HEK293 (cell line): ENCODE results near the gene PTH1R.

Source experiments
- YY1 ChIP-seq: fragments of 450-650 bp; formaldehyde crosslinking; IDR thresholded peaks from 2 replicates; pipeline ENCODE4 v1.5.1; 2018; ENCODE audit warnings: missing biosample characterization, missing genetic modification characterization
- ZBTB17 ChIP-seq: fragments of 450-650 bp; formaldehyde crosslinking; IDR thresholded peaks from 2 replicates; pipeline ENCODE4 v1.5.1; 2016; ENCODE audit warnings: missing biosample characterization, missing genetic modification characterization
- ZNF16 ChIP-seq: fragments of 450-650 bp; formaldehyde crosslinking; IDR thresholded peaks from 2 replicates; pipeline ENCODE4 v1.5.1; 2016; ENCODE audit warnings: low read depth, missing biosample characterization, missing genetic modification characterization
- ZNF510 ChIP-seq: fragments of 450-650 bp; formaldehyde crosslinking; IDR thresholded peaks from 2 replicates; pipeline ENCODE4 v1.5.1; 2018; ENCODE audit warnings: mild to moderate bottlenecking, missing genetic modification characterization, missing biosample characterization; ENCODE audit not compliant: insufficient replicate concordance
- ZNF701 ChIP-seq: fragments of 450-650 bp; formaldehyde crosslinking; IDR thresholded peaks from 2 replicates; pipeline ENCODE4 v1.5.1; 2016; ENCODE audit warnings: missing biosample characterization, missing genetic modification characterization
- TF ChIP-seq, protein P1 (sequence below): fragments of 450-650 bp; formaldehyde crosslinking; IDR thresholded peaks from 2 replicates; pipeline ENCODE4 v1.5.1; 2016; ENCODE audit warnings: missing biosample characterization, missing genetic modification characterization
- TF ChIP-seq, protein P2 (sequence below): fragments of 450-650 bp; formaldehyde crosslinking; IDR thresholded peaks from 2 replicates; pipeline ENCODE4 v1.5.1; 2016; ENCODE audit warnings: missing biosample characterization, missing genetic modification characterization
- TF ChIP-seq, protein P3 (sequence below): fragments of 450-650 bp; formaldehyde crosslinking; IDR thresholded peaks from 2 replicates; pipeline ENCODE4 v1.5.1; 2016; ENCODE audit warnings: missing biosample characterization, missing genetic modification characterization
- TF ChIP-seq, protein P4 (sequence below): fragments of 450-650 bp; formaldehyde crosslinking; IDR thresholded peaks from 2 replicates; pipeline ENCODE4 v1.5.1; 2016; ENCODE audit warnings: missing biosample characterization, missing genetic modification characterization, borderline replicate concordance

DNA sequence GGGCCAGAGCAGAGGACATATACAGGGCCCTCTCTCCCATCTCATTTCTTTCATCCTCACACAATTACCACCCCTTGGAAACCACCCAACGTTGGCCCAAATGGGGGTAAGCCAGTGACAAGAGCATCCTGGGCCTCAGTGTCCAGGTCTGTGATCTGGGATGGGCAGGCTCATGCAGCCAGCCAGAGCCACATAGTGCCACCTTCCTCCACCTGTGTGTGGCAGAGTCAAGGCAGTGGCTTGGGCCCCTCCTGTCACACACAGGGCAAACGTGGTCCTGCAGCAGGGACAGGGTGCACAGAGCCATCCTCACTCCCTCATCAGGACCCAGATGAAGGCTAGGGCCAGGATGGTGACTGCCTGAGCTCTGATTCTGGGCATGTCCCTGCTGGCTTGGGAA, 12.0 kb upstream of the PTH1R start:
- TF ChIP-seq ZBTB17 (no peak), ZNF16 (tag by site-specific recombination) (no peak), ZNF510 (tag by site-specific recombination) (no peak), ZNF701 (tag by site-specific recombination) (no peak), YY1 (tag by site-specific recombination) (no peak)
- TF ChIP-seq, protein P1, sequence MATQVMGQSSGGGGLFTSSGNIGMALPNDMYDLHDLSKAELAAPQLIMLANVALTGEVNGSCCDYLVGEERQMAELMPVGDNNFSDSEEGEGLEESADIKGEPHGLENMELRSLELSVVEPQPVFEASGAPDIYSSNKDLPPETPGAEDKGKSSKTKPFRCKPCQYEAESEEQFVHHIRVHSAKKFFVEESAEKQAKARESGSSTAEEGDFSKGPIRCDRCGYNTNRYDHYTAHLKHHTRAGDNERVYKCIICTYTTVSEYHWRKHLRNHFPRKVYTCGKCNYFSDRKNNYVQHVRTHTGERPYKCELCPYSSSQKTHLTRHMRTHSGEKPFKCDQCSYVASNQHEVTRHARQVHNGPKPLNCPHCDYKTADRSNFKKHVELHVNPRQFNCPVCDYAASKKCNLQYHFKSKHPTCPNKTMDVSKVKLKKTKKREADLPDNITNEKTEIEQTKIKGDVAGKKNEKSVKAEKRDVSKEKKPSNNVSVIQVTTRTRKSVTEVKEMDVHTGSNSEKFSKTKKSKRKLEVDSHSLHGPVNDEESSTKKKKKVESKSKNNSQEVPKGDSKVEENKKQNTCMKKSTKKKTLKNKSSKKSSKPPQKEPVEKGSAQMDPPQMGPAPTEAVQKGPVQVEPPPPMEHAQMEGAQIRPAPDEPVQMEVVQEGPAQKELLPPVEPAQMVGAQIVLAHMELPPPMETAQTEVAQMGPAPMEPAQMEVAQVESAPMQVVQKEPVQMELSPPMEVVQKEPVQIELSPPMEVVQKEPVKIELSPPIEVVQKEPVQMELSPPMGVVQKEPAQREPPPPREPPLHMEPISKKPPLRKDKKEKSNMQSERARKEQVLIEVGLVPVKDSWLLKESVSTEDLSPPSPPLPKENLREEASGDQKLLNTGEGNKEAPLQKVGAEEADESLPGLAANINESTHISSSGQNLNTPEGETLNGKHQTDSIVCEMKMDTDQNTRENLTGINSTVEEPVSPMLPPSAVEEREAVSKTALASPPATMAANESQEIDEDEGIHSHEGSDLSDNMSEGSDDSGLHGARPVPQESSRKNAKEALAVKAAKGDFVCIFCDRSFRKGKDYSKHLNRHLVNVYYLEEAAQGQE (tag by site-specific recombination) = no peak
- TF ChIP-seq, protein P2, sequence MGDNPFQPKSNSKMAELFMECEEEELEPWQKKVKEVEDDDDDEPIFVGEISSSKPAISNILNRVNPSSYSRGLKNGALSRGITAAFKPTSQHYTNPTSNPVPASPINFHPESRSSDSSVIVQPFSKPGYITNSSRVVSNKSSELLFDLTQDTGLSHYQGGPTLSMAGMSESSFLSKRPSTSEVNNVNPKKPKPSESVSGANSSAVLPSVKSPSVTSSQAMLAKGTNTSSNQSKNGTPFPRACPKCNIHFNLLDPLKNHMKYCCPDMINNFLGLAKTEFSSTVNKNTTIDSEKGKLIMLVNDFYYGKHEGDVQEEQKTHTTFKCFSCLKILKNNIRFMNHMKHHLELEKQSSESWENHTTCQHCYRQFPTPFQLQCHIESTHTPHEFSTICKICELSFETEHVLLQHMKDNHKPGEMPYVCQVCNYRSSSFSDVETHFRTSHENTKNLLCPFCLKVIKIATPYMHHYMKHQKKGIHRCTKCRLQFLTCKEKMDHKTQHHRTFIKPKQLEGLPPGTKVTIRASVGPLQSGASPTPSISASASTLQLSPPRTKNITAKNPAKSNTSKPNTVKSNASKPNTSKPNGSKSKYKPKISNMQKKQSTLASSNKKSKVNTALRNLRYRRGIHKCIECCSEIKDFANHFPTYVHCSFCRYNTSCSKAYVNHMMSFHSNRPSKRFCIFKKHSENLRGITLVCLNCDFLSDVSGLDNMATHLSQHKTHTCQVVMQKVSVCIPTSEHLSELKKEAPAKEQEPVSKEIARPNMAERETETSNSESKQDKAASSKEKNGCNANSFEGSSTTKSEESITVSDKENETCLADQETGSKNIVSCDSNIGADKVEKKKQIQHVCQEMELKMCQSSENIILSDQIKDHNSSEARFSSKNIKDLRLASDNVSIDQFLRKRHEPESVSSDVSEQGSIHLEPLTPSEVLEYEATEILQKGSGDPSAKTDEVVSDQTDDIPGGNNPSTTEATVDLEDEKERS (tag by site-specific recombination) = no peak
- TF ChIP-seq, protein P3, sequence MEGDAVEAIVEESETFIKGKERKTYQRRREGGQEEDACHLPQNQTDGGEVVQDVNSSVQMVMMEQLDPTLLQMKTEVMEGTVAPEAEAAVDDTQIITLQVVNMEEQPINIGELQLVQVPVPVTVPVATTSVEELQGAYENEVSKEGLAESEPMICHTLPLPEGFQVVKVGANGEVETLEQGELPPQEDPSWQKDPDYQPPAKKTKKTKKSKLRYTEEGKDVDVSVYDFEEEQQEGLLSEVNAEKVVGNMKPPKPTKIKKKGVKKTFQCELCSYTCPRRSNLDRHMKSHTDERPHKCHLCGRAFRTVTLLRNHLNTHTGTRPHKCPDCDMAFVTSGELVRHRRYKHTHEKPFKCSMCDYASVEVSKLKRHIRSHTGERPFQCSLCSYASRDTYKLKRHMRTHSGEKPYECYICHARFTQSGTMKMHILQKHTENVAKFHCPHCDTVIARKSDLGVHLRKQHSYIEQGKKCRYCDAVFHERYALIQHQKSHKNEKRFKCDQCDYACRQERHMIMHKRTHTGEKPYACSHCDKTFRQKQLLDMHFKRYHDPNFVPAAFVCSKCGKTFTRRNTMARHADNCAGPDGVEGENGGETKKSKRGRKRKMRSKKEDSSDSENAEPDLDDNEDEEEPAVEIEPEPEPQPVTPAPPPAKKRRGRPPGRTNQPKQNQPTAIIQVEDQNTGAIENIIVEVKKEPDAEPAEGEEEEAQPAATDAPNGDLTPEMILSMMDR (tag by site-specific recombination) = no peak
- TF ChIP-seq, protein P4, sequence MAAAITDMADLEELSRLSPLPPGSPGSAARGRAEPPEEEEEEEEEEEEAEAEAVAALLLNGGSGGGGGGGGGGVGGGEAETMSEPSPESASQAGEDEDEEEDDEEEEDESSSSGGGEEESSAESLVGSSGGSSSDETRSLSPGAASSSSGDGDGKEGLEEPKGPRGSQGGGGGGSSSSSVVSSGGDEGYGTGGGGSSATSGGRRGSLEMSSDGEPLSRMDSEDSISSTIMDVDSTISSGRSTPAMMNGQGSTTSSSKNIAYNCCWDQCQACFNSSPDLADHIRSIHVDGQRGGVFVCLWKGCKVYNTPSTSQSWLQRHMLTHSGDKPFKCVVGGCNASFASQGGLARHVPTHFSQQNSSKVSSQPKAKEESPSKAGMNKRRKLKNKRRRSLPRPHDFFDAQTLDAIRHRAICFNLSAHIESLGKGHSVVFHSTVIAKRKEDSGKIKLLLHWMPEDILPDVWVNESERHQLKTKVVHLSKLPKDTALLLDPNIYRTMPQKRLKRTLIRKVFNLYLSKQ = no peak
